Measurements from ENCODE around the gene TTF2. TPM values are rescaled to one million over a fixed set of nuclear protein-coding genes. Genes with fewer than 3 reads are reported as not detected.
"Not testable (repeated sequence)": the region's sequence is repeated elsewhere in the genome, so short reads cannot be mapped to it uniquely, and the experiment has no call there.

The TTF2 gene
- total RNA-seq, 1 experiment from 2014 or later = 88.8 TPM

DNA sequence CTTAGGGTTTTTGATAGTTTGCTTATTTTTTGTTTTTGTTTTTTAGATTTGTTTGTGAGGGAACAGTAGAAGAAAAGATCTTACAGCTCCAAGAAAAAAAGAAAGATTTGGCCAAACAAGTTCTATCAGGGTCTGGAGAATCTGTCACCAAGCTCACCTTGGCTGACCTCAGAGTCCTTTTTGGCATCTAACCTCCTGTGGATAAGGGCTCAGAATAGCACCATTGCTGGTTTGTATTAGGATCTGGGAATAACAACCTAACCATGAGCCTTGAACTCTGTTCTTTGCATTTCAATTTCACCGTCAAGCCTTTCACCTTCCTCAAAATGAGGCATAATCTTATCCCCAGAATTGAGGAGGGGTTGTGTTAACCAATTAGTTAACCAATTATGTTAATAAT is 41.2 kb downstream of the TTF2 start (continued):
- TF ChIP-seq, protein P1, sequence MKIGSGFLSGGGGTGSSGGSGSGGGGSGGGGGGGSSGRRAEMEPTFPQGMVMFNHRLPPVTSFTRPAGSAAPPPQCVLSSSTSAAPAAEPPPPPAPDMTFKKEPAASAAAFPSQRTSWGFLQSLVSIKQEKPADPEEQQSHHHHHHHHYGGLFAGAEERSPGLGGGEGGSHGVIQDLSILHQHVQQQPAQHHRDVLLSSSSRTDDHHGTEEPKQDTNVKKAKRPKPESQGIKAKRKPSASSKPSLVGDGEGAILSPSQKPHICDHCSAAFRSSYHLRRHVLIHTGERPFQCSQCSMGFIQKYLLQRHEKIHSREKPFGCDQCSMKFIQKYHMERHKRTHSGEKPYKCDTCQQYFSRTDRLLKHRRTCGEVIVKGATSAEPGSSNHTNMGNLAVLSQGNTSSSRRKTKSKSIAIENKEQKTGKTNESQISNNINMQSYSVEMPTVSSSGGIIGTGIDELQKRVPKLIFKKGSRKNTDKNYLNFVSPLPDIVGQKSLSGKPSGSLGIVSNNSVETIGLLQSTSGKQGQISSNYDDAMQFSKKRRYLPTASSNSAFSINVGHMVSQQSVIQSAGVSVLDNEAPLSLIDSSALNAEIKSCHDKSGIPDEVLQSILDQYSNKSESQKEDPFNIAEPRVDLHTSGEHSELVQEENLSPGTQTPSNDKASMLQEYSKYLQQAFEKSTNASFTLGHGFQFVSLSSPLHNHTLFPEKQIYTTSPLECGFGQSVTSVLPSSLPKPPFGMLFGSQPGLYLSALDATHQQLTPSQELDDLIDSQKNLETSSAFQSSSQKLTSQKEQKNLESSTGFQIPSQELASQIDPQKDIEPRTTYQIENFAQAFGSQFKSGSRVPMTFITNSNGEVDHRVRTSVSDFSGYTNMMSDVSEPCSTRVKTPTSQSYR (CRISPR knock-in tag; IDR thresholded peaks at IDR 0.05) = no peak
- no peak for TF ChIP-seq OVOL2 (CRISPR knock-in tag; IDR thresholded peaks at IDR 0.05; ENCODE audit: borderline replicate concordance)
- TF ChIP-seq FOXK1 (CRISPR knock-in tag; IDR thresholded peaks at IDR 0.05) = no peak
- TF ChIP-seq IRF2 (CRISPR knock-in tag; IDR thresholded peaks at IDR 0.05; ENCODE audit: borderline replicate concordance, low read depth) = no peak
- no peak for TF ChIP-seq GRHL2 (CRISPR knock-in tag; IDR thresholded peaks at IDR 0.05; ENCODE audit: insufficient replicate concordance, severe bottlenecking)
- TF ChIP-seq, protein P2, sequence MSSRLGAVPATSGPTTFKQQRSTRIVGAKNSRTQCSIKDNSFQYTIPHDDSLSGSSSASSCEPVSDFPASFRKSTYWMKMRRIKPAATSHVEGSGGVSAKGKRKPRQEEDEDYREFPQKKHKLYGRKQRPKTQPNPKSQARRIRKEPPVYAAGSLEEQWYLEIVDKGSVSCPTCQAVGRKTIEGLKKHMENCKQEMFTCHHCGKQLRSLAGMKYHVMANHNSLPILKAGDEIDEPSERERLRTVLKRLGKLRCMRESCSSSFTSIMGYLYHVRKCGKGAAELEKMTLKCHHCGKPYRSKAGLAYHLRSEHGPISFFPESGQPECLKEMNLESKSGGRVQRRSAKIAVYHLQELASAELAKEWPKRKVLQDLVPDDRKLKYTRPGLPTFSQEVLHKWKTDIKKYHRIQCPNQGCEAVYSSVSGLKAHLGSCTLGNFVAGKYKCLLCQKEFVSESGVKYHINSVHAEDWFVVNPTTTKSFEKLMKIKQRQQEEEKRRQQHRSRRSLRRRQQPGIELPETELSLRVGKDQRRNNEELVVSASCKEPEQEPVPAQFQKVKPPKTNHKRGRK (CRISPR knock-in tag; IDR thresholded peaks at IDR 0.05; ENCODE audit: borderline replicate concordance) = no peak
- TF ChIP-seq, protein P3, sequence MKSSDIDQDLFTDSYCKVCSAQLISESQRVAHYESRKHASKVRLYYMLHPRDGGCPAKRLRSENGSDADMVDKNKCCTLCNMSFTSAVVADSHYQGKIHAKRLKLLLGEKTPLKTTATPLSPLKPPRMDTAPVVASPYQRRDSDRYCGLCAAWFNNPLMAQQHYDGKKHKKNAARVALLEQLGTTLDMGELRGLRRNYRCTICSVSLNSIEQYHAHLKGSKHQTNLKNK (CRISPR knock-in tag; IDR thresholded peaks at IDR 0.05) = no peak
- TF ChIP-seq, protein P4, sequence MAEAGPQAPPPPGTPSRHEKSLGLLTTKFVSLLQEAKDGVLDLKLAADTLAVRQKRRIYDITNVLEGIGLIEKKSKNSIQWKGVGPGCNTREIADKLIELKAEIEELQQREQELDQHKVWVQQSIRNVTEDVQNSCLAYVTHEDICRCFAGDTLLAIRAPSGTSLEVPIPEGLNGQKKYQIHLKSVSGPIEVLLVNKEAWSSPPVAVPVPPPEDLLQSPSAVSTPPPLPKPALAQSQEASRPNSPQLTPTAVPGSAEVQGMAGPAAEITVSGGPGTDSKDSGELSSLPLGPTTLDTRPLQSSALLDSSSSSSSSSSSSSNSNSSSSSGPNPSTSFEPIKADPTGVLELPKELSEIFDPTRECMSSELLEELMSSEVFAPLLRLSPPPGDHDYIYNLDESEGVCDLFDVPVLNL (CRISPR knock-in tag; IDR thresholded peaks at IDR 0.05; ENCODE audit: borderline replicate concordance, low read depth) = no peak
- TF ChIP-seq, protein P5, sequence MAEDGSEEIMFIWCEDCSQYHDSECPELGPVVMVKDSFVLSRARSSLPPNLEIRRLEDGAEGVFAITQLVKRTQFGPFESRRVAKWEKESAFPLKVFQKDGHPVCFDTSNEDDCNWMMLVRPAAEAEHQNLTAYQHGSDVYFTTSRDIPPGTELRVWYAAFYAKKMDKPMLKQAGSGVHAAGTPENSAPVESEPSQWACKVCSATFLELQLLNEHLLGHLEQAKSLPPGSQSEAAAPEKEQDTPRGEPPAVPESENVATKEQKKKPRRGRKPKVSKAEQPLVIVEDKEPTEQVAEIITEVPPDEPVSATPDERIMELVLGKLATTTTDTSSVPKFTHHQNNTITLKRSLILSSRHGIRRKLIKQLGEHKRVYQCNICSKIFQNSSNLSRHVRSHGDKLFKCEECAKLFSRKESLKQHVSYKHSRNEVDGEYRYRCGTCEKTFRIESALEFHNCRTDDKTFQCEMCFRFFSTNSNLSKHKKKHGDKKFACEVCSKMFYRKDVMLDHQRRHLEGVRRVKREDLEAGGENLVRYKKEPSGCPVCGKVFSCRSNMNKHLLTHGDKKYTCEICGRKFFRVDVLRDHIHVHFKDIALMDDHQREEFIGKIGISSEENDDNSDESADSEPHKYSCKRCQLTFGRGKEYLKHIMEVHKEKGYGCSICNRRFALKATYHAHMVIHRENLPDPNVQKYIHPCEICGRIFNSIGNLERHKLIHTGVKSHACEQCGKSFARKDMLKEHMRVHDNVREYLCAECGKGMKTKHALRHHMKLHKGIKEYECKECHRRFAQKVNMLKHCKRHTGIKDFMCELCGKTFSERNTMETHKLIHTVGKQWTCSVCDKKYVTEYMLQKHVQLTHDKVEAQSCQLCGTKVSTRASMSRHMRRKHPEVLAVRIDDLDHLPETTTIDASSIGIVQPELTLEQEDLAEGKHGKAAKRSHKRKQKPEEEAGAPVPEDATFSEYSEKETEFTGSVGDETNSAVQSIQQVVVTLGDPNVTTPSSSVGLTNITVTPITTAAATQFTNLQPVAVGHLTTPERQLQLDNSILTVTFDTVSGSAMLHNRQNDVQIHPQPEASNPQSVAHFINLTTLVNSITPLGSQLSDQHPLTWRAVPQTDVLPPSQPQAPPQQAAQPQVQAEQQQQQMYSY (CRISPR knock-in tag; IDR thresholded peaks at IDR 0.05) = no peak
- TF ChIP-seq ZNF671 (CRISPR knock-in tag; IDR thresholded peaks at IDR 0.05) = no peak

DNA sequence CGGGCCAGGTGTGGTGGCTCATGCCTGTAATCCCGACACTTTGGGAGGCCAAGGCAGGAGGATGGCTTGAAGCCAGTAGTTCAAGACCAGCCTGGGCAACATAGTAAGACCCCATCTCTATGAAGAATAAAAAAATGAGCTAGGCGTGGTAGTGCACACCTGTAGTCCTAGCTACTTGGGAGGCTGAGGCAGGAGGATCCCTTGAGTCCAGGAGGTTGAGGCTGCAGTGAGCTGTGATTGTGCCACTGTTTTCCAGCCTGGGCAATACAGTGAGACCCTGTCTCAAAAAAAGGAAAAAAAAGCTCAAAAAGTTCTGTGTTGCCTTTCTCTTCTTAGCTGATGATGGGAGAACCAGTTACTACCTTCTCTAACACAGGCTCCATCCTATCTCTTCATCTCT is 41.7 kb downstream of the TTF2 start:
- H3K36me3 Mint-ChIP-seq = peaks cover 84% of the 10 kb centered on the region
- H3K4me3 Mint-ChIP-seq; H3K27me3 Mint-ChIP-seq (ENCODE audit: low read depth); H3K27ac Mint-ChIP-seq; DNase-seq (ENCODE audit: low spot score); H3K9me3 Mint-ChIP-seq; ATAC-seq; H3K4me1 Mint-ChIP-seq; POLR2A ChIA-PET: not testable (repeated sequence)
- CTCF ChIA-PET = interaction anchor here (1.1 kb wide), 1 partner anchor 8 kb away, joined by 3 read pairs; no protein-coding TSS in a partner anchor
- peak; percentile 87 for TF ChIP-seq ZNF121 (CRISPR knock-in tag; IDR thresholded peaks at IDR 0.05)

DNA sequence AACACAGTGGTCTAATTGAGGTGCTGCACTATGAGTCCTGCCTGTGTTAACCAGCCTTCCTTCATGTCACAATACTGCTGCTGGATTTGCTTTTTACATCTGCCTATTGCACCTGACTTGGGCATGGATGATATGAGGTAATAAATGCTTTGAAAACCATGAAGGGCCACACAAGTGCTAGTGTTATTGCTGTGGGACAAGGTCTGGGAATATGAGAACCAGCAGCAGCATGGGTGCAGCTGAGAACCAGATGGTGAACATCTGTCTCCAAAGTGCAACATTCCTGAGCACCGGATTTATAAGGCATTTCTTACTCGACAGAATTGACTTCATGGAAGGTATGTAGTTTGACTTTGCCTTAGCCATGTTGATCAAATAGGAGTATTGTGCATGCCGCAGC is 44.9 kb downstream of the TTF2 start:
- ChIA-PET POLR2A (no interaction called here), CTCF (interaction anchor here (1.5 kb wide), 1 partner anchor 11 kb away, joined by 3 read pairs; no protein-coding TSS in a partner anchor)
- no peaks in the 10 kb centered on the region for H3K4me1 Mint-ChIP-seq
- H3K9me3 Mint-ChIP-seq = peaks cover 4% of the 10 kb centered on the region; the same call in 1 of the 2 replicates
- TF ChIP-seq, protein P6, sequence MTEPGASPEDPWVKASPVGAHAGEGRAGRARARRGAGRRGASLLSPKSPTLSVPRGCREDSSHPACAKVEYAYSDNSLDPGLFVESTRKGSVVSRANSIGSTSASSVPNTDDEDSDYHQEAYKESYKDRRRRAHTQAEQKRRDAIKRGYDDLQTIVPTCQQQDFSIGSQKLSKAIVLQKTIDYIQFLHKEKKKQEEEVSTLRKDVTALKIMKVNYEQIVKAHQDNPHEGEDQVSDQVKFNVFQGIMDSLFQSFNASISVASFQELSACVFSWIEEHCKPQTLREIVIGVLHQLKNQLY (CRISPR knock-in tag; IDR thresholded peaks at IDR 0.05) = no peak
- TF ChIP-seq, protein P7, sequence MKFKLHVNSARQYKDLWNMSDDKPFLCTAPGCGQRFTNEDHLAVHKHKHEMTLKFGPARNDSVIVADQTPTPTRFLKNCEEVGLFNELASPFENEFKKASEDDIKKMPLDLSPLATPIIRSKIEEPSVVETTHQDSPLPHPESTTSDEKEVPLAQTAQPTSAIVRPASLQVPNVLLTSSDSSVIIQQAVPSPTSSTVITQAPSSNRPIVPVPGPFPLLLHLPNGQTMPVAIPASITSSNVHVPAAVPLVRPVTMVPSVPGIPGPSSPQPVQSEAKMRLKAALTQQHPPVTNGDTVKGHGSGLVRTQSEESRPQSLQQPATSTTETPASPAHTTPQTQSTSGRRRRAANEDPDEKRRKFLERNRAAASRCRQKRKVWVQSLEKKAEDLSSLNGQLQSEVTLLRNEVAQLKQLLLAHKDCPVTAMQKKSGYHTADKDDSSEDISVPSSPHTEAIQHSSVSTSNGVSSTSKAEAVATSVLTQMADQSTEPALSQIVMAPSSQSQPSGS (CRISPR knock-in tag; IDR thresholded peaks at IDR 0.05; ENCODE audit: borderline replicate concordance, low read depth) = no peak
- no peak for TF ChIP-seq CBFB (CRISPR knock-in tag; IDR thresholded peaks at IDR 0.05; ENCODE audit: low read depth)
- TF ChIP-seq JUN (CRISPR knock-in tag; IDR thresholded peaks at IDR 0.05) = no peak
- TF ChIP-seq, protein P5 (CRISPR knock-in tag; IDR thresholded peaks at IDR 0.05) = no peak
- H3K36me3 Mint-ChIP-seq = peaks cover 82% of the 10 kb centered on the region
- no peak overlapping the region for H3K27ac Mint-ChIP-seq
- no peak for DNase-seq (ENCODE audit: low spot score)
- ATAC-seq = no peak
- H3K27me3 Mint-ChIP-seq (ENCODE audit: low read depth) = no peaks in the 10 kb centered on the region
- H3K4me3 Mint-ChIP-seq = no peak overlapping the region
